Measurements from ENCODE around the gene ENTPD8.

ENTPD8 gene

DNA sequence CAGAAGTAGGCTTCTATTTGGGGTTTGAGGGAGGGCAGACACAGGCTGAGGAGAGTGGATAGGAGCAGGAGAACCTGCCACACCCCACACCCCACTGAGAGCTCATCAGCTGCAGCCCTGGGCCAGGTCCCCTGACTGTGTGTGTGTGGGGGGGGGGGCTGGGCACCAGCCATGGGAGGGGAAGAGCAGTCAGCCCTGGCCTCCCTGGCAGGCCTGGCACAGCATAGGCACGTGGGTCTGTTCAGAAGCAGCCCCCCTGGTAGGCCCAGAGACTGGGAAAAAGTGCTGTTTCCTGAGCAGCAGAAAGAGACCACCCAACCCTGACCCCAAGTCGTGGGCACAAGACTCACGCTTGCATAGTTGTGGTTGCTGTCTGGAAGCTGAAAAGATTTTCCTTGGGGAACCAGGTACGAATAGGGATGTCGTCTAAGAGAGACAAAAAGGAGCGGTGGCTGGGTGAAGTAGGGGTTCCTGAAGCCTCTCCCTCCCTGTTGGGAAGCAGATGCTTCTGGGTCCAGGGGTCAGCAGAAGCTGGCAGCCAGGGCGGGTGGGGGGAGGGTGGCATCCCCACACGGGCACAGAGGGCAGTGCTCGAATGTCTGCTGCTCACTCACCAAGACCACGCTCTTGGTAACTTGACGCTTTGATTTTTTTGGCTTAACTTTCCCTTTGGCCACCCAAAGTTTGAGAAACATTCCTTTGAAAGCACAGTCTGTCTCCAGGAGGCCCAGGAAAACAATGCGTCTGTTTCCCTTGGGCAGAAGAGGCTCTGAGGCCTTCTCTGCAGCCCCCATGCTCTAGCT is 15.1 kb upstream of the ENTPD8 start:
- no peak overlapping the region for H3K4me2 ChIP-seq (ENCODE audit: insufficient read depth, low read length, poor library complexity, severe bottlenecking)
- peak overlapping the region; percentile 75 for H2BK5ac ChIP-seq (ENCODE audit: low read length)
- H3K27ac ChIP-seq (replicated peaks; ENCODE audit: low read length): no peak overlapping the region
- H4K8ac ChIP-seq (ENCODE audit: low read depth, low read length): no peak overlapping the region
- no peak overlapping the region for H3K4ac ChIP-seq (ENCODE audit: low read length)
- H3K9ac ChIP-seq (ENCODE audit: low read depth, low read length, poor library complexity): no peak overlapping the region
- no peak overlapping the region for H3K18ac ChIP-seq (ENCODE audit: low read length)
- H2BK12ac ChIP-seq (ENCODE audit: low read length): no peak overlapping the region
- peak overlapping the region; percentile 73 for H3K23ac ChIP-seq (ENCODE audit: low read depth, low read length, poor library complexity)
- DNase-seq (ENCODE audit: low spot score): no peak
- no peak overlapping the region for H2AFZ ChIP-seq (ENCODE audit: low read length)
- no peaks in the 10 kb centered on the region for H3K9me3 ChIP-seq (replicated peaks in 1 of 2; ENCODE audit: control insufficient read depth in 2 of 2, insufficient read depth in 1 of 2, low read depth in 1 of 2, low read length in 2 of 2)
- WGBS, 2 donors (ENCODE audit: extremely low coverage in 2 of 2, insufficient read length in 2 of 2, insufficient replicate concordance in 1 of 2): no CpG with 5 or more reads among the region's 12 CpGs
- no peak overlapping the region for H2BK120ac ChIP-seq (ENCODE audit: low read depth, low read length)
- no peaks in the 10 kb centered on the region for H3K27me3 ChIP-seq (ENCODE audit: control insufficient read depth in 3 of 3, insufficient read depth in 3 of 3, low read depth in 1 of 3, low read length in 3 of 3)
- H2BK15ac ChIP-seq (ENCODE audit: low read length): no peak overlapping the region
- peaks cover 28% of the 10 kb centered on the region for H3K79me1 ChIP-seq (ENCODE audit: low read depth, low read length)
- H4K91ac ChIP-seq (ENCODE audit: low read depth, low read length, poor library complexity): no peak overlapping the region
- no peak overlapping the region for H3K4me3 ChIP-seq (ENCODE audit: low read length in 2 of 2)
- H2AK5ac ChIP-seq (ENCODE audit: low read depth, low read length): no peak overlapping the region
- H3K4me1 ChIP-seq (ENCODE audit: control insufficient read depth in 2 of 2, insufficient read depth in 1 of 2, low read depth in 1 of 2, low read length in 2 of 2): peaks cover 11 to 26% of the 10 kb centered on the region in 2 donors
- no peak overlapping the region for H3K14ac ChIP-seq (ENCODE audit: low read length)
- H3K36me3 ChIP-seq (replicated peaks in 1 of 2; ENCODE audit: control insufficient read depth in 2 of 2, insufficient read depth in 2 of 2, low read length in 2 of 2): peaks cover 26 to 53% of the 10 kb centered on the region in 2 donors

DNA sequence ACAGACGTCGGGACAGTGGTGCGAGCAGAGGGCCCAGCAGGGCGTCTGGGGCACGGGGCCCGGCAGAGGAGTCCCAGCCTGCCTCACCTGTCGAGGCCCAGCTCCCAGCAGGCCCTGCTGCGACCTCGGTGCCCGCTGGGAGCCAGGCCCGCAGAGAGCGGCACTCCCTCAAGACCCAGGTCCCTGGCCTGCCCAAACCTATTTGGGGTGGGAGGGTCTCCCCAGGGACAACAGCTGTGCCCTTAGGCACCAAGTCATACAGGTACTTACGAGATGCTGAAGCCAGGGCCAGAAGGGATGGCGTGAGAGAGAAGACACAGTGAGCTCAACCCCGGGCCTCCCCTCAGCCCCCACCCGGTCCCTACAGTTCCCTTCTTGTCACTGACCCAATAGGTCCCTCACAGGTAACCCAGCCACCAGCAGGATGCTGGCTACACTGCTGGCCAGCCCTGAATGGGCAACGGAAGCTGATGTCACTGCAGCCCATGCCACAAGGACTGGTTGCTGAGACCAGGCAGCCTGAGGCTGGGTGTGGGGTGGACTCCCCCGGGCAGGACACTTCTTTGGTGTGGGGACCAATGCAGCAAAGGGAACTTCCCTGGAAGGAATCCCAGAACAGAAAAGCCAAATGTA is 14.3 kb upstream of the ENTPD8 start:
- Histone ChIP-seq H2AFZ (ENCODE audit: low read length) (no peak overlapping the region), H3K14ac (ENCODE audit: low read length) (no peak overlapping the region), H2AK5ac (ENCODE audit: low read depth, low read length) (peak overlapping the region; percentile 87), H2BK120ac (ENCODE audit: low read depth, low read length) (peak overlapping the region; percentile 22), H4K8ac (ENCODE audit: low read depth, low read length) (no peak overlapping the region), H2BK15ac (ENCODE audit: low read length) (peak overlapping the region; percentile 54), H3K4me3 (ENCODE audit: low read length in 2 of 2) (no peak overlapping the region), H3K79me1 (ENCODE audit: low read depth, low read length) (peaks cover 28% of the 10 kb centered on the region), H3K9ac (ENCODE audit: low read depth, low read length, poor library complexity) (peak overlapping the region; percentile 74), H3K18ac (ENCODE audit: low read length) (peak overlapping the region; percentile 39), H3K27me3 (ENCODE audit: control insufficient read depth in 3 of 3, insufficient read depth in 3 of 3, low read depth in 1 of 3, low read length in 3 of 3) (no peaks in the 10 kb centered on the region), H2BK5ac (ENCODE audit: low read length) (peak overlapping the region; percentile 75), H3K4ac (ENCODE audit: low read length) (no peak overlapping the region), H3K4me1 (ENCODE audit: control insufficient read depth in 2 of 2, insufficient read depth in 1 of 2, low read depth in 1 of 2, low read length in 2 of 2) (peaks cover 11 to 26% of the 10 kb centered on the region in 2 donors), H3K9me3 (replicated peaks in 1 of 2; ENCODE audit: control insufficient read depth in 2 of 2, insufficient read depth in 1 of 2, low read depth in 1 of 2, low read length in 2 of 2) (no peaks in the 10 kb centered on the region), H3K23ac (ENCODE audit: low read depth, low read length, poor library complexity) (peak overlapping the region; percentile 73), H3K27ac (replicated peaks; ENCODE audit: low read length) (no peak overlapping the region), H4K91ac (ENCODE audit: low read depth, low read length, poor library complexity) (no peak overlapping the region), H3K36me3 (replicated peaks in 1 of 2; ENCODE audit: control insufficient read depth in 2 of 2, insufficient read depth in 2 of 2, low read length in 2 of 2) (peaks cover 26 to 53% of the 10 kb centered on the region in 2 donors), H3K4me2 (ENCODE audit: insufficient read depth, low read length, poor library complexity, severe bottlenecking) (no peak overlapping the region), H2BK12ac (ENCODE audit: low read length) (peak overlapping the region; percentile 65)
- DNase-seq (ENCODE audit: low spot score): no peak
- WGBS, 2 donors (ENCODE audit: extremely low coverage in 2 of 2, insufficient read length in 2 of 2, insufficient replicate concordance in 1 of 2): no CpG with 5 or more reads among the region's 18 CpGs

- Histone ChIP-seq H3K14ac (ENCODE audit: low read length) (peak overlapping the region; percentile 71), H3K27ac (replicated peaks; ENCODE audit: low read length) (peak overlapping the region; percentile 38), H3K4me2 (ENCODE audit: insufficient read depth, low read length, poor library complexity, severe bottlenecking) (peak overlapping the region; percentile 86), H3K23ac (ENCODE audit: low read depth, low read length, poor library complexity) (peak overlapping the region; percentile 85), H2BK12ac (ENCODE audit: low read length) (peak overlapping the region; percentile 65), H4K91ac (ENCODE audit: low read depth, low read length, poor library complexity) (peak overlapping the region; percentile 97), H3K18ac (ENCODE audit: low read length) (peak overlapping the region; percentile 97), H2AFZ (ENCODE audit: low read length) (no peak overlapping the region), H2BK15ac (ENCODE audit: low read length) (peak overlapping the region; percentile 85), H3K79me1 (ENCODE audit: low read depth, low read length) (peaks cover 28% of the 10 kb centered on the region), H3K4me1 (ENCODE audit: control insufficient read depth in 2 of 2, insufficient read depth in 1 of 2, low read depth in 1 of 2, low read length in 2 of 2) (peaks cover 9 to 26% of the 10 kb centered on the region in 2 donors), H3K9me3 (replicated peaks in 1 of 2; ENCODE audit: control insufficient read depth in 2 of 2, insufficient read depth in 1 of 2, low read depth in 1 of 2, low read length in 2 of 2) (no peaks in the 10 kb centered on the region), H3K9ac (ENCODE audit: low read depth, low read length, poor library complexity) (peak overlapping the region; percentile 86), H3K36me3 (replicated peaks in 1 of 2; ENCODE audit: control insufficient read depth in 2 of 2, insufficient read depth in 2 of 2, low read length in 2 of 2) (peaks cover 30 to 58% of the 10 kb centered on the region in 2 donors), H2BK5ac (ENCODE audit: low read length) (no peak overlapping the region), H3K4me3 (ENCODE audit: low read length in 2 of 2) (no peak overlapping the region), H2BK120ac (ENCODE audit: low read depth, low read length) (peak overlapping the region; percentile 96), H4K8ac (ENCODE audit: low read depth, low read length) (no peak overlapping the region), H3K27me3 (ENCODE audit: control insufficient read depth in 3 of 3, insufficient read depth in 3 of 3, low read depth in 1 of 3, low read length in 3 of 3) (no peaks in the 10 kb centered on the region), H2AK5ac (ENCODE audit: low read depth, low read length) (peak overlapping the region; percentile 97), H3K4ac (ENCODE audit: low read length) (no peak overlapping the region)
- WGBS, 2 donors (ENCODE audit: extremely low coverage in 2 of 2, insufficient read length in 2 of 2, insufficient replicate concordance in 1 of 2): no CpG with 5 or more reads among the region's 30 CpGs
- DNase-seq (ENCODE audit: low spot score): peak; percentile 69
These were observed 13.6 kb upstream of the ENTPD8 start for GRCh38 chr9:137454597-137455358.
